PC-9 (cell line): ENCODE measurements around the gene PIPOX. TPM values are rescaled to one million over a fixed set of nuclear protein-coding genes. Genes with fewer than 3 reads are reported as not detected.

Experiments
- BruUV-seq: library from RNA; stranded (reverse); fragments of 400-500 nt; replicated peaks from 2 replicates; lab custom pipeline; 2021; lab: Mats Ljungman, UMichigan
- CTCF ChIA-PET: fragments of 300-600 bp; sonication (Branson Sonifier 250); formaldehyde crosslinking; loops from one replicate; lab custom pipeline; 2022; ENCODE audit warnings: antibody characterized with exemption; lab: Charles Lee
- POLR2A ChIA-PET: fragments of 300-600 bp; sonication (Branson Sonifier 250); formaldehyde crosslinking; loops from one replicate; lab custom pipeline; 2022; ENCODE audit warnings: antibody characterized with exemption; ENCODE audit not compliant: unreplicated experiment; lab: Charles Lee
- DNase-seq, 2 experiments: peaks; one replicate each; pipeline versions ENCODE4 v3.0.0 to v3.0.0-alpha.2; 2015 to 2022; ENCODE audit warnings: mixed read lengths in 1 of 2
- H2AFZ ChIP-seq: fragments of 200-600 bp; sonication (generic); 2 replicates; pipeline ENCODE4 v1.8.1; 2017; ENCODE audit warnings: antibody characterized with exemption
- H3F3A ChIP-seq: fragments of 200-600 bp; sonication (generic); 2 replicates; pipeline ENCODE4 v1.8.1; 2017; ENCODE audit warnings: antibody characterized with exemption, mild to moderate bottlenecking, low read depth; ENCODE audit not compliant: insufficient read depth
- H3K27ac ChIP-seq: fragments of 200-600 bp; sonication (generic); 2 replicates; pipeline ENCODE4 v1.6.1; 2016; ENCODE audit warnings: mixed run types
- H3K27me3 ChIP-seq: fragments of 200-600 bp; sonication (generic); 2 replicates; pipeline ENCODE4 v1.6.1; 2016; ENCODE audit warnings: low read depth, mixed run types; ENCODE audit not compliant: insufficient read depth
- H3K36me3 ChIP-seq: fragments of 200-600 bp; sonication (generic); 2 replicates; pipeline ENCODE4 v1.6.1; 2016; ENCODE audit warnings: low read depth, mixed run types
- H3K4me1 ChIP-seq: fragments of 200-600 bp; sonication (generic); replicated peaks from 2 replicates; pipeline ENCODE4 v1.6.1; 2016; ENCODE audit warnings: mixed run types; ENCODE audit not compliant: insufficient read depth
- H3K4me2 ChIP-seq: fragments of 200-600 bp; sonication (generic); 2 replicates; pipeline ENCODE4 v1.6.1; 2017; ENCODE audit warnings: mixed run types
- H3K4me3 ChIP-seq: fragments of 200-600 bp; sonication (generic); 2 replicates; pipeline ENCODE4 v1.6.1; 2016; ENCODE audit warnings: mixed run types
- H3K79me2 ChIP-seq: fragments of 200-600 bp; sonication (generic); 2 replicates; pipeline ENCODE4 v1.6.1; 2017; ENCODE audit warnings: low read depth, mixed run types
- H3K9me2 ChIP-seq: fragments of 200-600 bp; sonication (generic); 2 replicates; pipeline ENCODE4 v1.8.1; 2017; ENCODE audit warnings: mild to moderate bottlenecking; ENCODE audit not compliant: insufficient read depth
- H3K9me3 ChIP-seq: fragments of 200-600 bp; sonication (generic); 2 replicates; pipeline ENCODE4 v1.8.1; 2016; ENCODE audit warnings: low read depth; ENCODE audit not compliant: insufficient read depth
- H4K20me1 ChIP-seq: fragments of 200-600 bp; sonication (generic); 2 replicates; pipeline ENCODE4 v1.8.1; 2017; ENCODE audit not compliant: insufficient read depth
- EZH2 ChIP-seq: fragments of 200-600 bp; sonication (generic); IDR thresholded peaks from 2 replicates; pipeline ENCODE4 v1.8.0; 2017; ENCODE audit warnings: antibody characterized with exemption, low read depth
- intact Hi-C: fragments of 100-400 bp; cut with micrococcal nuclease; formaldehyde crosslinking; loops from one replicate; pipeline ENCODE4 v1.10.0; 2022; ENCODE audit not compliant: unreplicated experiment
- total RNA-seq: library from RNA; stranded (reverse); gene quantifications from 2 replicates; pipeline ENCODE4 v1.2.3, GENCODE V29; 2021
- TF ChIP-seq, protein P1 (sequence below): fragments of 200-600 bp; sonication (generic); conservative IDR thresholded peaks from 2 replicates; pipeline ENCODE4 v1.6.1; 2017; ENCODE audit warnings: mixed run types, antibody characterized with exemption, mild to moderate bottlenecking, moderate library complexity

Gene PIPOX
- total RNA-seq, 1 experiment from 2014 or later, result 2.8 TPM

DNA sequence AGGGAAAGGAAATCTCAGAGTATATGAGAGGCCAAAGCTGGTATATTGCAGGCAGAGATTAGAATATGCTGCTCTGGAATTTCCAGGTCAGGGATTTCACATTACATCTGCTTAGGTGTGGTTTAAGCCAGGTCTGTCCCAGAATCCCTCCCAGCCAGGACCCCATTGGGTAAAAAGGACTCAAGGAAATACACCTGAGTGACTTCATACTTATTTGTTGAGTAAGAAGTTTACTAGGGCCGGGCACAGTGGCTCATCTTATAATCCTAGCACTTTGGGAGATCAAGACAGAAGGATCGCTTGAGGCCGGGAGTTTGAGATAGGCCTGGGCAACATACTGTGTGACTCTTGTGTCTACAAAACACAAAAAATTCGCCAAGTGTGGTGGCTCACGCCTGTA lies 7.2 kb downstream of the PIPOX start:
- no peaks in the 10 kb centered on the region for H3K9me2 ChIP-seq
- intact Hi-C loops, result no loop called here
- H3K4me1 ChIP-seq, result no peaks in the 10 kb centered on the region

DNA sequence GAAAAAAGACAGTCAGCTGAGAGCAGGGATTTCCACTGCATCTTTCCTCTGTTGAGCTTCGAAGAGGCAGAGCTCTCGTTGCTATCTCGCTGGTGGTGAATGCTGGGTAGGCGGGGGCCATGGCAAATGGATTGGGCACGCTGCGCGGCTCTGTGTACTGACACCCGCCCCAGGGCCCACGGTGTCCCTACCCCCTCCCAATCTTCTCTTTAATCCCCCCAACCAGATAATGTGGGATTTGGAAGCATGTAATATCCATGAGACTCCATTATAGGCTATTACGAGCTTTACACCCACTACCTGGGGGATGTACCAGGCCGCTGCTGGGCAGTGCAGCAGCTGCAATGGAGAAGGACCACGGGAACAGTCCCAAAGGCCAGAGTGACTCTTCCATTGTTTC lies 8.3 kb downstream of the PIPOX start:
- Histone ChIP-seq H3K9me3 (no peaks in the 10 kb centered on the region), H3K4me1 (no peaks in the 10 kb centered on the region), H4K20me1 (no peaks in the 10 kb centered on the region), H3K79me2 (no peaks in the 10 kb centered on the region), H3K27me3 (peaks cover 11% of the 10 kb centered on the region; the same call in 1 of the 2 replicates), H3K4me3 (no peak overlapping the region), H3K27ac (no peak overlapping the region), H3K36me3 (no peaks in the 10 kb centered on the region), H3F3A (no peaks in the 10 kb centered on the region), H3K9me2 (no peaks in the 10 kb centered on the region), H3K4me2 (no peak overlapping the region), H2AFZ (no peak overlapping the region)
- no TSS peak for BruUV-seq
- CTCF ChIA-PET, result no interaction called here
- DNase-seq, result no peak
- intact Hi-C loops, result no loop called here
- POLR2A ChIA-PET, result no interaction called here
- TF ChIP-seq EZH2, result no peak
- TF ChIP-seq, protein P1, sequence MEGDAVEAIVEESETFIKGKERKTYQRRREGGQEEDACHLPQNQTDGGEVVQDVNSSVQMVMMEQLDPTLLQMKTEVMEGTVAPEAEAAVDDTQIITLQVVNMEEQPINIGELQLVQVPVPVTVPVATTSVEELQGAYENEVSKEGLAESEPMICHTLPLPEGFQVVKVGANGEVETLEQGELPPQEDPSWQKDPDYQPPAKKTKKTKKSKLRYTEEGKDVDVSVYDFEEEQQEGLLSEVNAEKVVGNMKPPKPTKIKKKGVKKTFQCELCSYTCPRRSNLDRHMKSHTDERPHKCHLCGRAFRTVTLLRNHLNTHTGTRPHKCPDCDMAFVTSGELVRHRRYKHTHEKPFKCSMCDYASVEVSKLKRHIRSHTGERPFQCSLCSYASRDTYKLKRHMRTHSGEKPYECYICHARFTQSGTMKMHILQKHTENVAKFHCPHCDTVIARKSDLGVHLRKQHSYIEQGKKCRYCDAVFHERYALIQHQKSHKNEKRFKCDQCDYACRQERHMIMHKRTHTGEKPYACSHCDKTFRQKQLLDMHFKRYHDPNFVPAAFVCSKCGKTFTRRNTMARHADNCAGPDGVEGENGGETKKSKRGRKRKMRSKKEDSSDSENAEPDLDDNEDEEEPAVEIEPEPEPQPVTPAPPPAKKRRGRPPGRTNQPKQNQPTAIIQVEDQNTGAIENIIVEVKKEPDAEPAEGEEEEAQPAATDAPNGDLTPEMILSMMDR, result no peak

More for the DNA sequence above, 7.2 kb downstream of the PIPOX start:
- no peak for TF ChIP-seq EZH2
- TF ChIP-seq, protein P1, result no peak
- ChIA-PET CTCF (no interaction called here), POLR2A (interaction anchor here (0.6 kb wide), 1 partner anchor 244 kb away, joined by 4 read pairs; the partner anchor contains the start of gene NUFIP2)
- no peaks in the 10 kb centered on the region for H3F3A ChIP-seq
- H3K27me3 ChIP-seq, result peaks cover 11% of the 10 kb centered on the region; the same call in 1 of the 2 replicates
- H3K79me2 ChIP-seq, result no peaks in the 10 kb centered on the region
- no peak for DNase-seq
- H3K4me3 ChIP-seq, result no peak overlapping the region
- no TSS peak for BruUV-seq
- no peak overlapping the region for H3K4me2 ChIP-seq
- no peak overlapping the region for H3K27ac ChIP-seq
- H3K36me3 ChIP-seq, result no peaks in the 10 kb centered on the region
- no peak overlapping the region for H2AFZ ChIP-seq
- no peaks in the 10 kb centered on the region for H3K9me3 ChIP-seq
- no peaks in the 10 kb centered on the region for H4K20me1 ChIP-seq

DNA sequence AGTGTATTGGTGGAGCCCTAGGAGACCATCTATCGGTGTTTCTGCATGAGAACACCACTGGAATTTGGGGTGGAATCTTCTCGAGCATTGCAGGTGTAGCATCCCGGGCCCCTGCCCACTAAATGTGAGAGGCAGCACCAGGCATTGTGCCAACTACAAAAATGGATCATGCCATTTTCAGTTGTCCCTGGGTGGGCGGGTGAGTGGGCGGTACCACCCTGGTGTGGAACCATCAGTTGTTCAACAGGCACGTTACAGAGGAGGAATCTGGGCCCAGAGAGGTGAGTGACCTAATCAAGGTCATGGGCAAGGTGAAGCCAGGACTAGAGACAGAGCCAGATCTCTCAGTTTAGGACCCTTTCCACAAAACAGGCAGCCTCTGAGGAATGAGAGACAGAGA lies 8.8 kb downstream of the PIPOX start:
- BruUV-seq, result no TSS peak
- no peaks in the 10 kb centered on the region for H3K9me2 ChIP-seq
- no peaks in the 10 kb centered on the region for H3K9me3 ChIP-seq
- no peak for TF ChIP-seq EZH2
- TF ChIP-seq, protein P1, result no peak
- no peaks in the 10 kb centered on the region for H3K4me1 ChIP-seq
- no peak for DNase-seq
- no peak overlapping the region for H2AFZ ChIP-seq
- no peak overlapping the region for H3K4me2 ChIP-seq
- no peaks in the 10 kb centered on the region for H3F3A ChIP-seq
- H4K20me1 ChIP-seq, result no peaks in the 10 kb centered on the region
- H3K4me3 ChIP-seq, result no peak overlapping the region
- H3K79me2 ChIP-seq, result no peaks in the 10 kb centered on the region
- POLR2A ChIA-PET, result no interaction called here
- H3K27me3 ChIP-seq, result peaks cover 11% of the 10 kb centered on the region; the same call in 1 of the 2 replicates
- no peak overlapping the region for H3K27ac ChIP-seq
- no peaks in the 10 kb centered on the region for H3K36me3 ChIP-seq
- intact Hi-C loops, result no loop called here
- CTCF ChIA-PET, result no interaction called here
